Epithelial cell of esophagus (primary cell): ENCODE measurements around the gene RUNX1.

Source experiments
- DNase-seq: peaks from one replicate; pipeline ENCODE4 v3.0.0; 2010; ENCODE audit warnings: low read depth
- H3K4me3 ChIP-seq: 2 replicates; pipeline ENCODE4 v1.5.1; 2011; ENCODE audit warnings: mild to moderate bottlenecking, low read length, control low read depth
- CTCF ChIP-seq: IDR thresholded peaks from 2 replicates; pipeline ENCODE4 v1.5.1; 2011; ENCODE audit warnings: low read depth, mild to moderate bottlenecking, low read length, control low read depth, inconsistent platforms; ENCODE audit not compliant: insufficient read depth; ENCODE audit errors: missing control alignments

The RUNX1 gene

GRCh38 chr21:34743285-34743684 is 305.8 kb downstream of the RUNX1 start:
- no peak for TF ChIP-seq CTCF

GRCh38 chr21:34740198-34740597 is 308.9 kb downstream of the RUNX1 start:
- H3K4me3 ChIP-seq: no peak overlapping the region
- no peak for DNase-seq
- TF ChIP-seq CTCF: no peak

More at GRCh38 chr21:34743285-34743684, 305.8 kb downstream of the RUNX1 start:
- no peak overlapping the region for H3K4me3 ChIP-seq
- DNase-seq: no peak
